A549 (cell line): ENCODE results near the gene PFN3. TPM values are rescaled to one million over a fixed set of nuclear protein-coding genes. Genes with fewer than 3 reads are reported as not detected.

ENCODE experiments used
- ATAC-seq, 2 experiments: fragments of 200-7000 bp in 1 of 2; fragments of >200 bp in 1 of 2; cut with Nextera tagmentation in 1 of 2; cut with Tn5 transposase in 1 of 2; 3 replicates each; pipeline versions ENCODE4 v1.8.0 to v1.9.1; 2018 to 2020; ENCODE audit warnings: mild to moderate bottlenecking in 1 of 2, moderate library complexity in 1 of 2
- CTCF ChIA-PET: fragments of 300-600 bp; sonication (Branson Sonifier 250); formaldehyde crosslinking; extraction: SDS; loops from one replicate; lab custom pipeline; 2021; ENCODE audit warnings: antibody characterized with exemption, inconsistent platforms; lab: Yijun Ruan, JAX
- POLR2A ChIA-PET: fragments of 350-600 bp; formaldehyde crosslinking; extraction: SDS; loops from one replicate; lab custom pipeline; 2021; ENCODE audit warnings: antibody characterized with exemption, inconsistent platforms; lab: Yijun Ruan, JAX
- DNase-seq, 2 experiments: peaks; one replicate each; pipeline versions ENCODE4 v3.0.0 to v3.0.0-alpha.2; 2011 to 2016; ENCODE audit warnings: low read depth in 1 of 2, low spot score in 1 of 2
- FAIRE-seq: peaks from 2 replicates; lab custom pipeline; 2011; peaks lifted over from hg19 to GRCh38; lab: Jason Lieb, UNC
- H3K27ac ChIP-seq, 2 experiments: fragments of >200 bp; sonication (Bioruptor Twin); formaldehyde crosslinking; 3 replicates each; pipeline ENCODE4 v1.5.1; 2016 to 2017
- H3K4me1 ChIP-seq: fragments of >200 bp; sonication (Bioruptor Twin); formaldehyde crosslinking; 3 replicates; pipeline ENCODE4 v1.6.1; 2016
- H3K4me2 ChIP-seq: fragments of >200 bp; sonication (Bioruptor Twin); formaldehyde crosslinking; 3 replicates; pipeline ENCODE4 v1.6.1; 2016
- H3K4me3 ChIP-seq: fragments of >200 bp; sonication (Bioruptor Twin); formaldehyde crosslinking; 3 replicates; pipeline ENCODE4 v1.5.1; 2016
- H3K9me3 ChIP-seq: fragments of >200 bp; sonication (Bioruptor Twin); formaldehyde crosslinking; 3 replicates; pipeline ENCODE4 v1.6.1; 2016
- CHD4 ChIP-seq: fragments of 200-600 bp; sonication (generic); IDR thresholded peaks from 2 replicates; pipeline ENCODE4 v1.6.1; 2016; ENCODE audit warnings: antibody characterized with exemption, mild to moderate bottlenecking, borderline replicate concordance
- CTCF ChIP-seq: fragments of >200 bp; sonication (Bioruptor Twin); formaldehyde crosslinking; IDR thresholded peaks from 3 replicates; pipeline ENCODE4 v1.5.1; 2016
- EP300 ChIP-seq, 2 experiments: fragments of >200 bp; sonication (Bioruptor Twin); formaldehyde crosslinking; IDR thresholded peaks; 2 replicates in 1 of 2; 3 replicates in 1 of 2; pipeline ENCODE4 v1.6.1; 2016 to 2017
- HDAC2 ChIP-seq: fragments of 200-600 bp; sonication (generic); IDR thresholded peaks from 2 replicates; pipeline ENCODE4 v1.6.1; 2016
- HOXB5 ChIP-seq: fragments of 250-450 bp; sonication (Bioruptor Pico); IDR thresholded peaks from 2 replicates; pipeline ENCODE4 v1.5.0; 2020; ENCODE audit warnings: mild to moderate bottlenecking, moderate library complexity
- KDM1A ChIP-seq: fragments of 200-600 bp; sonication (generic); IDR thresholded peaks from 2 replicates; pipeline ENCODE4 v1.6.1; 2016; ENCODE audit warnings: low read depth, mild to moderate bottlenecking
- MAFK ChIP-seq: fragments of 450-650 bp; IDR thresholded peaks from 2 replicates; pipeline ENCODE4 v1.6.1; 2014; ENCODE audit not compliant: partially characterized antibody
- MAX ChIP-seq: IDR thresholded peaks from 2 replicates; pipeline ENCODE4 v1.6.1; 2012
- MYC ChIP-seq: IDR thresholded peaks from 2 replicates; pipeline ENCODE4 v1.6.1; 2012; ENCODE audit warnings: mild to moderate bottlenecking, inconsistent platforms, low read length, improper control_type of control experiment, borderline replicate concordance
- RAD21 ChIP-seq, 2 experiments: fragments of >200 bp in 1 of 2; sonication (Bioruptor Twin) in 1 of 2; formaldehyde crosslinking in 1 of 2; IDR thresholded peaks in 1 of 2; conservative IDR thresholded peaks in 1 of 2; 2 replicates in 1 of 2; 3 replicates in 1 of 2; pipeline ENCODE4 v1.6.1; 2012 to 2018; ENCODE audit warnings: inconsistent platforms in 1 of 2
- RARB ChIP-seq: fragments of 250-450 bp; sonication (Bioruptor Pico); IDR thresholded peaks from 2 replicates; pipeline ENCODE4 v1.8.0; 2021; ENCODE audit warnings: mild to moderate bottlenecking, moderate library complexity
- REST ChIP-seq: fragments of 200-600 bp; sonication (generic); IDR thresholded peaks from 2 replicates; pipeline ENCODE4 v1.6.1; 2016; ENCODE audit warnings: antibody characterized with exemption, mild to moderate bottlenecking, moderate library complexity
- RNF2 ChIP-seq: fragments of 200-600 bp; sonication (generic); IDR thresholded peaks from 2 replicates; pipeline ENCODE4 v1.6.1; 2016; ENCODE audit warnings: low read depth, mild to moderate bottlenecking, antibody characterized with exemption, moderate library complexity, borderline replicate concordance
- SMC3 ChIP-seq: fragments of >200 bp; sonication (Bioruptor Twin); formaldehyde crosslinking; IDR thresholded peaks from 3 replicates; pipeline ENCODE4 v1.6.1; 2018; ENCODE audit warnings: inconsistent platforms
- TFCP2L1 ChIP-seq: fragments of 250-450 bp; sonication (Bioruptor Pico); IDR thresholded peaks from 2 replicates; pipeline ENCODE4 v1.5.0; 2021; ENCODE audit warnings: mild to moderate bottlenecking
- USF2 ChIP-seq: fragments of 450-650 bp; IDR thresholded peaks from 2 replicates; pipeline ENCODE4 v1.6.1; 2014; ENCODE audit warnings: antibody characterized with exemption
- WGBS: methylation state at CpG from one replicate; pipeline ENCODE4 v1.1.6; 2017; ENCODE audit errors: missing lambda C conversion rate; 5-methylcytosine and 5-hydroxymethylcytosine counted together
- polyA plus RNA-seq, 4 experiments: library from polyadenylated mRNA; depleted of rRNA in 3 of 4; stranded (reverse); fragments of >200 nt; fragmentation: RNase III in 1 of 4; extraction: RNeasy Plus Mini Kit Qiagen cat#74134 plus additional on column Dnase treatment in 1 of 4; gene quantifications; 2 replicates in 3 of 4; 3 replicates in 1 of 4; pipeline ENCODE4 v1.2.3, GENCODE V29; 2011 to 2017

Gene PFN3
- polyA plus RNA-seq, 2 of the 4 experiments (the other 2 are of a cell fraction) = not detected

- FAIRE-seq = peak; percentile 46
- POLR2A ChIA-PET = interaction anchor here (1.0 to 1.2 kb wide), 4 partner anchors 11 to 57 kb away, joined by 3 to 10 read pairs (median 4); no protein-coding TSS in a partner anchor
These were observed 9.8 kb downstream of the PFN3 start for GRCh38 chr5:177390363-177391300.

More at GRCh38 chr5:177390363-177391300, 9.8 kb downstream of the PFN3 start:
- WGBS = 31% methylated on average over 12 of the region's 13 CpGs
- TF ChIP-seq HDAC2 = peak; percentile 41; the same call in 1 of the 2 replicates
- TF ChIP-seq EP300 (IDR thresholded peaks at IDR 0.05) = no peak
- no peak for TF ChIP-seq HOXB5 (CRISPR knock-in tag)
- TF ChIP-seq MAX = peak; percentile 93
- no peak for TF ChIP-seq RARB (CRISPR knock-in tag)
- peak; percentile 83 for TF ChIP-seq SMC3
- TF ChIP-seq REST = no peak
- peak; percentile 25 for TF ChIP-seq MAFK
- peak; percentile 91 for TF ChIP-seq USF2
- peak; percentile 87; the same call in 1 of the 2 replicates for TF ChIP-seq KDM1A
- TF ChIP-seq CTCF = peak; percentile 97
- TF ChIP-seq CHD4 = no peak
- TF ChIP-seq MYC = peak; percentile 83
- TF ChIP-seq RNF2 = no peak
- peak; percentile 89 to 92 for TF ChIP-seq RAD21 (conservative IDR thresholded peaks at IDR 0.05 in 1 of 2, IDR thresholded peaks at IDR 0.05 in 1 of 2)
- TF ChIP-seq TFCP2L1 = no peak
- ATAC-seq (peak; percentile 81 to 94), DNase-seq (peak; percentile 87 to 98)
- CTCF ChIA-PET = interaction anchor here (0.6 to 43.1 kb wide), 30 partner anchors 8 to 568 kb away, joined by 3 to 1107 read pairs (median 4); partner anchors contain the start of genes F12, LMAN2, PDLIM7 and PFN3
- H3K4me2 ChIP-seq = peak overlapping the region; percentile 39; the same call in 2 of the 3 replicates
- peaks cover 18% of the 10 kb centered on the region for H3K4me1 ChIP-seq
- no peaks in the 10 kb centered on the region for H3K9me3 ChIP-seq
- no peak overlapping the region for H3K4me3 ChIP-seq
- H3K27ac ChIP-seq = peak overlapping the region; percentile 44 to 72; a peak in 5 of 6 replicates
